ENCODE data around the gene NCF4.

NCF4 gene

GRCh38 chr22:36899498-36899897 lies 38.7 kb downstream of the NCF4 start:
- no peak for DNase-seq

GRCh38 chr22:36900225-36900624 lies 39.4 kb downstream of the NCF4 start:
- no peak for DNase-seq

DNA sequence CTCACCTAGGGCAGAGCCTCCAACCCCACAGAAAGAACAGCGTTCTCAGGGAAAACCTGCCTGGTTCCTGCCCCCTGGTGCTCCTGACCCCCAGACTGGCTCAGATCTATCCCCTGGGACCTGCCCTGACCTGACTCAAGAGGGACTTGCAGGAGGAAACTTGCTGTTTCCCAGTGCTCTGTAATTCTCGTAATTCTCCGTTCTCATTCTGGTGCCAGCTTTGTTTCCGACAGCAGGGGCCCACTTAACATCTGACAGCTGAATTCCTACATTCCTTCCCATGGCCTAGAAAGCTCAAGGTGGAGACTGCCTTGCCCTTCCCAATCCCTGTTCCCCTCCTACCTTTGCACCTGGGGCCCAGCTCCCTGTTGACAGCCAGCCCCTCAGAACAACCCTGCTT lies 40.1 kb downstream of the NCF4 start:
- no peak for DNase-seq

- DNase-seq = no peak
Observed at GRCh38 chr22:36901411-36902142, 40.8 kb downstream of the NCF4 start.

DNA sequence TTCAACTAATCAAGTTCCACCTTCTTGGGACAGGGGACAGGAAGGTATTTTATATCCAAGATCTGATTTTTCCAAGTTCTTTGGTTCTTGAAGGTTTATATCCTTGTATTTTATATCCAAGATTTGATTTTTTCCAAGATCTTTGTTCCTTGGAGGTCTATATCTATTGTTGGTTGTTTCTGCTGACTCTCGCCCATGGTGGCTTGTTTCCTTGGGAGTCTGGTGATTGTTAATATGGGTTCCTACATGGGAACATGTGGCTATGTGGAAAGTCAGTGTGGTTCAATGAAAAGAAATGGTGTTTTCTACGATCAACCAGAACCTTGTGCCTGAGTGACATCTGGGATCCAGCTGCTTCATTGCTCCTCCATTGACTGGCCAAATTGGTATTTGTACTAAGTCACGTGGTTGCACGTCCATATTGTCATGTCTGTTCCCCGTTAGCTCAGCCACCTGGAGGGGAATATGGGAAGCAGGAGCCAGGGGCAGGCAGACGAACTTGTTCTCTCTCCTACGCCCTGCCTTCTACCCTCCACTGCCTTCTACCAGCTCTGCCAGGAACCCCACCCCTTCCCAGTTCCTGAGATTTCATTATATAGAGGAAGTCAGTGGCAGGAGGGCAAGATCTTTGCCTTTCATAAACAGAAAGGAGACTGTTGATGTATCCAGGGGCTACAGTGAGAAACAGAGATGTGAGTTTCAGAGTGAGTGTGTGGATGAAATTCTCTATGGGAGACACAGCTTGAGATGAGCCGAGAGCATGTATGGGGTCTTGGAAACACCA lies 41.5 kb downstream of the NCF4 start:
- DNase-seq = no peak

GRCh38 chr22:36904260-36904880 lies 43.6 kb downstream of the NCF4 start:
- DNase-seq = no peak

DNA sequence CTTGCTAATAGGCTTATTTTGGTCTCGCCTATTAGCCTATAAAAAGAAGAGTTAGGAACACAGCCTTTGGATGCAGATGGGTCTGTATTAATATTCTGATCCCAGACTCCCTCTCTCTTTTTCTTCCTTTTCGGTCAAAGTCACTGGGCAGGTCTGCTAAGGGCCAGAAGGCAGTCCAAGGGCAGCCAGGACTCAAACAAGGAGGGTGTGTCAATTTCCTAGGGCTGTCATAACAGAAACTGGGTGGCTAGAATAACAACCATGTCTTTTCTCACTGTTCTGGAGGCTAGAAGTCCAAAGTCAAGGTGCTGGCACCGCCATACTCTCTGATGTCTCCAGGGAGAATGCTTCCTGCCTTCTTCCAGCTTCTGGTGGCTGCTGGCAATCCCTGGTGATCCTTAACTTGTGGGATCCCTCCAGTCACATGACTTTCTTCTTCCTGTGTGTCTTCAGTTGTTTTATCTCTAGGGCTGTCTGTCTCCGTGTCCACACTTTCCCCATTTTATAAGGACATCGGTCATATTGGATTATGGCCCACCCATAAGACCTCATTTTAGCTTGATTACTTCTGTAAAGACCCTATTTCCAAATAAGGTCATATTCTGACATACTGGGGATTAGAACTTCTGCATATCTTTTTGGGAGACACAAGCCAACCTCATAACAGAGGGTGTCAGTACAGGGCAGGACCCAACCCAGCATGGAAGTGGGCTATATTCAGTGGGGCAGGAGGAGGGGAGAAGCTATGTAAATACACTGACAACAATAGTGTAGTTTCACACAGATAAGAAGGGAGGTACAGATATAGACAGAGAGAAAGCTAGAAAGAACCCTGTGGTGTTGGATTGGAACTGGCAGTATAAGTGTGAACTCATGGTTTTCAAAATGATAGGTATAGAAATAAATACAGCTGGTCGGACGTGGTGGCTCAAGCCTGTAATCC lies 46.7 kb downstream of the NCF4 start:
- no peak for DNase-seq

GRCh38 chr22:36910461-36910860 lies 49.7 kb downstream of the NCF4 start:
- no peak for DNase-seq

DNA sequence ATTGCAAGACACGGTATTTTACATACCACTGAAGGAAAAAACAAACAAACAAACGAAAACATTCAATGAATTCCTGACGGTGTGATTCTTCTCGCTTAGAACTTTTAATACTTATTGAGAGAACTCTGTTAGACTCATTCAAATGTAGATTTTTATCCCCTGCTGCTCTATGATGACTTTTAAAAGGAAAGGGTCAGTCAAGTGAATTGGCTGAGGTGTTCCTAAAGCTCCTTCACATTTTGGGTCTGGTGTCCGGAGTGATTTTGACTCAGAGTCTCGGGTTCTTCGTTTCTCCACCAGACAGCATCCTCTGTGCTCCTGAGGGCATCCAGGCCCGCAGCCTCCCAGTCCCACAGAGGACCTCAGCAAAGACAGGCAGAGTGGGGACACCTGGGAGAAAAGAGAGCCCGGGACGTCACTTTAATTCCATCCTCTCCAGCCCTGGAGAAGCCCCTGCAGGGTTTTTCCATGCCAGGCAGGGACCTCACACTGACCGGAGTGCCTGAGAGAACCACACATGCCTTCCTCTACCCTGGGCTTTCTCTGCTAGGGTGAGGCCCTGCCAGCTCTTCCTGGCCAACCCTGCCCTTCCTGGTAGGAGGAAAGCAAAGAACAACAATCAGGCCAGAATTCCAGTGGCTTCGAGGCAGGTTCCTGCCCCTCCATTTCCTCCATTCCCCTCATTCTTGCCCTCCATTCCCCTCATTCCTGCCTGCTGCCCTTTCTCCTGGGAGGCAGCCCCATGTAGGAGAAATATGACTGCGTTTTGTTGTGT lies 51.3 kb downstream of the NCF4 start:
- no peak for DNase-seq

GRCh38 chr22:36912694-36913426 lies 52.1 kb downstream of the NCF4 start:
- no peak for DNase-seq

DNA sequence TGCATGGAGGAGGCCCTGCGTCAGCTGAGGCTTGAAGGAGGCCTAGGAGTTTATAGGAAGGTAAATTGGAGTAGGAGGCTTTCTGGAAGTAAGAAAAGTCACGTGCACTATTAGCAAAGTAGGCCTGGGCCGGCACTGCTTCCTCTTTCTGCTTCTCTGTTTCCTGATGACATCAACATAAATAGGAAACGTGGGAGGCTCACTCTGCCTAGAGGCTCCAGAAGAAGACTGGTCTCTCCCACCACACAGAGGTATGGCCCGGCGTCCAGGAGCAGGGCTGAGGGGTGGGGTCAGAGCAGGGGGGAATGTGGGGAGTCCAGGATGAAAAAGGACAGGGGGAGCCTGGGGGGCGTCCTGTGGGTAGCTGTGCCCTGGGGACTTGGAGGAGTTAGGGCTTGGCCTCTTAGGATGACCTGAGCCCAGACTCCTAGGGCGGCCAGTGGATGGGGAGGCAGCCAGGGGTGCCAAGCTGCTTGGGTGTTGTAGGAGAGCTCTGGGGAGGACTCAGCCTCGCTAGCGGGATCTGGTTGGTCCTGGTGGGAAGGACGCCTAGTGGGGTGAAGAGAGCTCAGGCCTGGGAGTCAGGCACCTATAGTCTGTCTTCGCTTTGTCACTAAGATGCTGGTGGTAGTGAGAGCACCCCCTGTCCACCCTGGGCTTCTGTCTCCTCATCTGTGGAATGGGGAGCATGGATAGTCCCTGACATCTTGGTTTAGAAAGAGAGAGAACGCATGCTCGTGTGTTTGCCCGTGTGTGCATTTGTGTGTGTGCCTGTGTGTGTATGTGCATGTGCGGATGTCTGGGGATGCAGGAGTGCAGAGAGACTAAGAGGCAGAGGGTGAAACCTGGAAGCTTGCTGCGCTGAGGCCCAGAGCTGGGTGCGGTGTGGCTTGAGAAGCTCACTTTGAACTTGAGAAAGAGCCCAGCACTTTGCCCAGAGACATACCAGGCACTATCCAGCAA lies 52.9 kb downstream of the NCF4 start, which contains the start of gene CSF2RB:
Gene CSF2RB, plus strand, starts transcription at position 202 of the 963 bp plus-strand sequence. CDS start 8,580 bp downstream, outside the sequence.
- DNase-seq = no peak

GRCh38 chr22:36914390-36914752 lies 53.6 kb downstream of the NCF4 start:
- DNase-seq = no peak

DNA sequence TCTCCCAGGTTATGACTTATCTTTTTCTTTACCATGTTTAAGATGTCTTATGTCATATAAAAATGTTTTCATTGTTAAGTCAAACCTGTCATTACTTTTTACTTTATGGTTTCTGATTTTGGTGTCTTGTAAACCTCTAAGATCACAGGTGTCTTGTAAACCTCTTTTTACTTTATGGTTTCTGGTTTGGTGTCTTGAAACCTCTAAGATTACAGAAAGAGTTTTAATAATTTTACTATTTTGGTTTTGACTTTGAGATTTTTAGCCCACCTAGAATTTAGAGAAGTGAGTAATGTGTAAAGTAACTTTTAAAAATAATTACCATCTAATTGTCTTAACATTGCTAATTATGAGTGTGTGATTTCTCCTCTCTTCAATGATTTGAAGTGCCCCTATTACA lies 55.2 kb downstream of the NCF4 start:
- no peak for DNase-seq

DNA sequence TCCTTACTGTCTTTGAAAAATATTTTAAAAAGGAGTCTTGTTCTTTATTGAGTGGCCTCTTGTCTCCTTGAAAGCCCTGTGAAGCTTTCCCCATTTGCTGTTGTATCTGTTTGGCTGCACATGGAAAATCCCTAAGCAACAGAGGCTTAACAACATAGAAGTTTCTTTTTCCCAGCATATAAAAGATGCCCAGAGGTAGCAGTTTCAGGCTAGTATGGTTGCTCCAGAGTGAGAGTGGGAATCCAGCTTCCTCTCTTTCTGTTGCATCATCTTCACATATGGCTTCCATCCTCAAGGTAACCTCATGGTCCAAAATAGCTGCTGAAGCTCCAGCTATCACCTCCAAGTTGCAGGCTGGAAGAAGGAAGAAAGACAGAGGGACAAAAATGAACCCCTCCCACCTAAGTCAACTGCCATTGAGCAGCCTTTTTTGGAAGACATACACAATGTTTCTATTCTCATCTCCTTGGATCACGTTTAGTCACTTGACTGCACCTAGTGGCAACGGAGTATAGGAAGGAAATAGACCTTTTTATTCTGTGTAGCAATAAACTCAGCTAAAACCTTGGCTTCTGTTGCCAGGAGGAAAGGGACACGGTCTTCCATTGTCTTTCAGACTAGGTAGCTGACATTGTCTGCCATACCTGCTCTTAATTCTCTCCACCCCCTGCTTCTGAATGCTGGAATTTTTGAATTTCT lies 57.9 kb downstream of the NCF4 start:
- no peak for DNase-seq

GRCh38 chr22:36921309-36922104 lies 60.7 kb downstream of the NCF4 start:
- no peak for DNase-seq

- DNase-seq = no peak
Observed at GRCh38 chr22:36922105-36922608, 61.4 kb downstream of the NCF4 start.

GRCh38 chr22:36922711-36923110 lies 61.9 kb downstream of the NCF4 start:
- no peak for DNase-seq

- no peak for DNase-seq
Observed at GRCh38 chr22:36923131-36923788, 62.5 kb downstream of the NCF4 start.
